GM19351 (cell line): Measurements from ENCODE around the gene NLGN3.

Source experiments
- ATAC-seq: cut with Tn5 transposase; IDR thresholded peaks from one replicate; pipeline ENCODE4 v1.9.1; 2021; ENCODE audit warnings: mild to moderate bottlenecking, moderate library complexity; ENCODE audit not compliant: unreplicated experiment

NLGN3 gene

DNA sequence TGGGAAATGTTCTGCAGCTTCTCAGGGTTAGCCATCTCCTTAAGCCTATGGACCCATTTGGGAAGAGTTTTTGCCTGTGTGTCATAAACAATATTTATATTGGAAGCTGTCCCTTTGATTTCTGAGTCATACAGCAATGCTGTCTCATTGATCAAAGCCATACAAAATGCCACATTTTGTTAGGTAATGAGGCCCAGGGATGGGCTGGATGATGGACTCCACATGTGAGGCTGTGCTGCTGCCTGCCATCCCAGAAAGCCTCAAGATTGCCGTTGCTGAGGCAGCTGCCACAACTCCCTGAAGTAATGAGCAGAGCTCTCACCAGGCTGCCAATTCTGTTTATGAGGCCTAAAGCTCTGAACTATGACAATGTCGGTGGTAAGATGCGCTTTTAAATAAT, 66.2 kb downstream of the NLGN3 start:
- no peak for ATAC-seq

DNA sequence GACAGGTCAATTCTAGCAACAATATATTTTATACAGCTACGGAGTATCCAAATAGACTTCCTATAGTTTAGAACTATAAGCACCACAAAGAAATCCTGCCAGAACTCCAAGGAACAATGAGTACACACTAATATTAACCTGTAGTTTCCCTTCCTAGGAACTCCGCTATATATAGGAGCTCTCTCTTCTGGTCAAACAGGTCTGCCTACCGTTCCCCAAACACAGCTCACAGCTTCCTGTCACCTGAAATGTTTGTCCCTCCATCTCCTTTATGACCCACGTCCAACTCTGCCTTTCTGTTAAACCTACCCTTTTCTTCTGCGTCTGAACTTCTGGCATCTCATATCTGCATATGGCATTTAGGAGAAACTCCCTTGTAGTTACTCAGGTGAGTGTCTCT, 67.9 kb downstream of the NLGN3 start:
- ATAC-seq = no peak

DNA sequence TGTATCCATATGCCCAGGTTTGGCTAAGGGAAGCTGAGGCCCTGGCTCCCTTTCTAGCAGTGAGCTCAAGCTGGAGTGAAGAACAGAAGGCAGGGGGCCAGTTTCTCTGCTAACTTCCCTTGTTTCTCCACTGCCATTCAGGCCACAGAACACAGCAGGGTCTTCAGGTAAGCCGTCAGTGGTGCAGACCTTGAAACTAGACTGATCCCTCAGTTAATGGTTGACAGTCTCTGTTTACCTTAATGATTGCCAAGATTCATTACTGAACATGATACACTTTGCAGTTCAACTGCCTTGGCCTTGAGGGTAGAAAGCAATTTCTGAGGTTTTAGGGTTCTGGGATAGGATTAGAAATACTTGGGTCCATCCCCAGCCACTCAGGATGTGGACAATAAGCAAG, 69.5 kb downstream of the NLGN3 start:
- ATAC-seq = no peak

DNA sequence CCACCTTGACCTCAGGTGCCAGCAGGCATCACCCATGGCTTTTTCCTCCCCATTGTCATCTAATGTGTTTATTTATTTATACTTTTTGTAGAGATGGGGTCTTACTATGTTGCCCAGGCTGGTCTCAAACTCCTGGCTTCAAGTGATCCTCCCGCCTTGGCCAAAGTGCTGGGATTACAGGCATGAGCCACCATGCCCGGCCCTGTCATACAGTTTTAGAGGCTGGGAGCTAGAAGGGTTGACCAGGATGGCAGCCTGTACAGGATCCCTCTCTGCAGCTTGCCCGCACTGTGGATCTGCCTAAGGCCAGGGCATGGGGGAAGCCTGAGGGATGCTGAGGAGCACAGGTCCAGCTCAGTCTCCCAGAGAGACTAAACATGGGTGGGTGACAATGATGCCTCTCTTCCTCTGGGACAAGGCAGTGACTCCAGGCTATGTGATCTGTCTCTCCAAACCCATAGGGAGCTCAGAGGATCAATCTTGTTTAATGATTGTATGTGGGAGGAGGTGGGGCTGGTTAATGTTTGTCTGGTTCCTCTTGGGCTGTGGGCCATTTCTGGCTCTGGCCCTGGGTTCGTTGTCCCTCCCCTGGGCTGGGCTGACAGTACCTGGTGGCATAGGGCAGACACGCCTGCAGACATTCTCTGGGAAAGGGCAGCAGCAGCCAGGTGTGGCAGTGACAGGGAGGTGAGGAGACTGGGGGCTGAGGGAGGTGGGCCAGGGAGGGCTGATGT, 70.1 kb downstream of the NLGN3 start:
- ATAC-seq = no peak

GRCh38 chrX:71215338-71215912, 70.8 kb downstream of the NLGN3 start:
- ATAC-seq = no peak

DNA sequence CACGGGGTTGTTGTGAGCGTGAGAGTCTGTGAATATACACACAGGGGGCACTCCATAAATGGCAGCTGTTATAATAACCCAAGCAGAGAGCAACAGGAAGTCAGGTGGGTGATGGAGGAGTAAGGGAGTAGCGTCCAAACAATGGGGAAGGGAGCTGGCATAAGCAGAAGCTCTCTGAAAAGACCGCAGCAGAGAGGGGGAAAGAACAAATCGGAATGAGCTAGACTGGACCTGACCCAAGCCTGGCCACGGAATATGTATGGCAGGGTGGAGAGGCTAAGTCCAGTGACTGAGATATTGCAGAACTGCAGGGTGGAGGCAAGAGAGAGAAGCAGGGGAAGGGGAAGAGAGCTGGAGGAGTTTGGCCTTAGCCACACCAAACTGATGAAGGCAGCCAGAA, 71.8 kb downstream of the NLGN3 start:
- no peak for ATAC-seq

DNA sequence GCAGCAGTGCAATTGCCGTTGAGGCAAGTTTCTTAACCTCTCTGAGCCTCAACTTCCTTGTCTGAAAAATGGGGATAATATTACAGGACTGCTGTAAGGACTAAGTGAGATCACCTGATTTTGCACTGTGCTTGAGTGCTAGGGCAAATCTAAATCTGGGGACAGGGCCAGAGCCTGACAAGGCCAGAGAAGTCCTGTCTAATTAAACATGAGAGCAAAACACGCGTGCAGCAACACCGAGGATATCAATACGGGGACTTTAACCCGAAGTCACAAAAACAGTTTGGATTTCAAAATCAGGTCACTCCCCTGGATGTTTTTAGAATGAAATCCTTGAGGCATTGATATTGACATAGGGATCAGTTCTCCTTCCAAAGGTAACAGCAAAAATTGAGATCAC, 72.7 kb downstream of the NLGN3 start:
- no peak for ATAC-seq
